Smooth muscle cell of the brain vasculature (primary cell): Measurements from ENCODE around the gene CRYBB3.

Source experiments
- DNase-seq: peaks from one replicate; pipeline ENCODE4 v3.0.0-alpha.2; 2012; ENCODE audit warnings: low read depth, low spot score

Gene CRYBB3

GRCh38 chr22:25199731-25200520, at the start of gene CRYBB3:
Gene CRYBB3, plus strand, starts transcription at chr22:25199858. Its CDS starts 1,539 bp downstream, at chr22:25201397.
- no peak for DNase-seq

DNA sequence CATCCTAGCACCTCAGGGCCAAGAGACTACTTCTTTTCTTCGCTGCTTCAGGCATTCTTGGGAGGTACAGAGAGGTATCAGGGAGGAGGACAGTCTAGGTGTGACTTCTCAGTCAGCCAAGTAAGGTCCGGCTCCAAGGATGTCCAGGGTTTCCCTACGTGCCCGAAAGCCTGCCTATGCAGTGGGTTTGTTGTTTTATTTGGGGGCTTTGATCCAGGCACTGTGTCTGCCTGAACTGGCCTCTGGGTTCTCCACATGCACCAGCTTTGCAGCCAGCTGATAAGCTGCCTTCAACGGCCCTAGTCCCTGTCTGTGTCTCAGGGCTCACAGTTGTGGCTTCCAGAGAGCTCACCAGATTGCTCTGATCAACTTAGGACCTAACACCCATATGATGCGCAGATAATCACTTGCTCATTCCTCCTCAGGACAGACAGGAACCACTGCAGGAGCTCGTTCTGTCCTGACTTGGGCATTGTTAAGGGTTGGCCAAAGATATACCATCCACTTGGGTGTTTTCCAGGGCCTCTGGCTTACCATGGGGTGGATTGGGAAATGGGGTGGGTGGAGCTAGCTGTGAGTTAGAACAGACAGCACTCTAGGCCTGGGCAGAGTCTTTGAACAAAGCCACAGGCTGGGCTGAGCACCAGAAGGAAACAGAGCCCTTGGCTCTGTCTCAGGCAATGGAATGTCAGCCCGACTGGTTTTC, 45.5 kb upstream of the CRYBB3 start:
- no peak for DNase-seq

- no peak for DNase-seq
These were observed 45.0 kb upstream of the CRYBB3 start for GRCh38 chr22:25154667-25154999.

GRCh38 chr22:25156736-25157135, 42.9 kb upstream of the CRYBB3 start:
- DNase-seq: no peak

DNA sequence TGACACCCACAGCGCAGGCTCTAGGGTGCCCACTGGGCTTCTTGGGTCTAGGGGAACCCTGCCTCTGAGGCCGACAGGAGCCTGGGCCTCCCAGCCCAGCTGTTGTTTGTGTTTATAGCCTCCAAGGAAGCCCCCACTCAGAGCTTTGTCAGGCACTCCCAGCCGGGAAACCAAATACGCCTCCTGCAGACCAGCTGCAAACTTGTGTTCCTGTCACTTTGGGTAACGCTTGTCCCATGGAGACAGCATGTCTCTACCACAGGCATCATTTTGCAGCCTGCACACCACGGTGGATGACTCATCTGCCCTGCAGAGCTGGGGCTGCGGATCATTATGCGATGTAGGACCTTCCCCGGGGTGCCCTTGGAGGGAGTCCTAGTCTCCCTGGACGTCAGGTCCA, 40.6 kb upstream of the CRYBB3 start:
- no peak for DNase-seq

GRCh38 chr22:25160120-25160996, 39.3 kb upstream of the CRYBB3 start:
- no peak for DNase-seq

DNA sequence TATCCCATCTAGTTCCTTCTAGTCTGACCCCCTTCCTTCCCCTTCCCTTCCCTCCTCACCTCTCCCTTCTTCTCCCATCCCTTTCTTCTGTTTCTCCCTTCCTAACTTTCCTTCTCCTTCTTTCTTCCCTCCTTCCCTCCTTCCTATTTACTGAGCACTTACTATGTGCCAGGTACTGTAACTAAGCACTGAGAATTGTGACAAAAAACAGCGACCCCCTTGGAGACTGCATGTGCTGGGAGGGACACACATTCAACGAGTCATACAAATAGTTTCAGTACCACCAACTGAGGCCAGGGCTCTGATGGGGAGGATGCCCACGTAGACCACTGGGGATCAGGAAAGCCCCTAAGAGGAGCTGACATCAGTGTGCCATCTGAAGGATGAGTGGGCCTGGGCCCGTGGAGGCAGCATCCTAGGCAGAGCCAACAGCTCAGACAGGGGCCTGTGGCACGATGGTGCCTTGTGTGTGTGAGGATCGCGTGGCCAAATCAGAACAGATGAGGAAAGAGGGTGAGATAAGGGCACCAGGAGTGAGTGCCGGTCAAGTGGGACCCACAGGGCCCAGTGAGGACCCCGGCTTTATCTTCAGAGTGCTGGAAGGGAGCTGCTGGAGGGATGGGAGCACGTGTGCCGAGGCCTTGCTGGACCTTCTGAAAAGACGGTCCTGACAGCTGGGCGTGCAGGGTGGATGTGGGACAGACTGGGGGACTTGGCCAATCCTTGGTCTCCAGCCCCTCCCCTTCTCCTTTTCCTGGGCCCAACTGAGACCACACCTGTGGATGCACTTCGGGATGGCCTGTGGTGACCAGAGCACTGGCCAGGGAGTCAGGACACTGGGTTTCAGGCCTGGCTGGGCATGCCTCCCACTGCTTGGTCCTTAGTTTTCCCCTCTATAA, 38.4 kb upstream of the CRYBB3 start:
- no peak for DNase-seq

DNA sequence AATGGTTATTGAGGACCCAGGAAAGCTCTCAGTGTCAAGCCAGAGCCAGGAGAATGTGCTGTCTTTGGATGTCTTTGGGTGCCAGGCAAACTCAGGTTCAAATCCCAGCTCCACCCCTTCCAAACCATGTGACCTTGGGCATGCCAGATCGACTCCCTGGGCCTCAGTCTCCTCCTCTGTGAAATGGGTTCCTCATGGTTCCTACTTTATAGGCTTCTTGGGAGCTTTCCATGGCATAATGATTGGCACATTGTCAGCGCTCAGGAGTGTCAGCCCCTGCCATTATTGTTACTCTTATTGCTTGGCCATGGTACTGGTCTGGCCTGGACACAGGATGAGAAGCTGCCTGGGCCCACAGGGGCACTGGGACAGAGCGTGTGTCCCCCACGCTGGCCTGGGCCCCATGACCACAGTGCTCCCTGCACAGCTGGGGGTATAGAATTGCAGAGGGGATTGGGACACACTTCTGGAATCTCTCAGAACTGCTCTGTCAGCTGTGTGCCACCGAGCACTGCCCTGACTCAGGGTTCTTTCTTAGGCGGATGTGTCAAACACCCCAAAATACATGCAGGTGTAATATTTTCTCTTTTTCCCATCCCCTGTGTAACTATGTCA, 37.6 kb upstream of the CRYBB3 start:
- no peak for DNase-seq

- no peak for DNase-seq
These were observed 37.1 kb upstream of the CRYBB3 start for GRCh38 chr22:25162561-25162960.

DNA sequence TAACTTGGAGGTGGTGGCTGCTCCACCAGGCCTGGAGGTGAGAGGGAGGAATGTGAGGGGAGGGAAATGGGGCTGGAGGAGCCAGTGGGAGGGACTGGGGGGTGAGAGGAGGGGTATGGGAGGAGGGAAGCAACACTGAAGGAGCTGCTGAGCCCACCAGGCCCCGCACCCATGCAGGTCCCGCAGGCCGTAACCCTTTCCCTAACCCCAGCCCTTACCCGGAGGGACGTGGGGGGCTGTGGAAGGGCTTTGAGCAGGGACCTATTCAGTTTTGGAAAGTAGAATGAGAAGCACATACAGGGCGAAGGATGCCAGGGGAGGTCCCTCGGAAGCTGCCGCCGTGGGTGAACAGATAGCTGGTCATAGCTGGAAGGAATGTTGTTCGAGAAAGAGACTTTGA, 33.9 kb upstream of the CRYBB3 start:
- DNase-seq: no peak

- DNase-seq: no peak
These were observed 33.2 kb upstream of the CRYBB3 start for GRCh38 chr22:25166266-25167040.

GRCh38 chr22:25167082-25167481, 32.6 kb upstream of the CRYBB3 start:
- no peak for DNase-seq

DNA sequence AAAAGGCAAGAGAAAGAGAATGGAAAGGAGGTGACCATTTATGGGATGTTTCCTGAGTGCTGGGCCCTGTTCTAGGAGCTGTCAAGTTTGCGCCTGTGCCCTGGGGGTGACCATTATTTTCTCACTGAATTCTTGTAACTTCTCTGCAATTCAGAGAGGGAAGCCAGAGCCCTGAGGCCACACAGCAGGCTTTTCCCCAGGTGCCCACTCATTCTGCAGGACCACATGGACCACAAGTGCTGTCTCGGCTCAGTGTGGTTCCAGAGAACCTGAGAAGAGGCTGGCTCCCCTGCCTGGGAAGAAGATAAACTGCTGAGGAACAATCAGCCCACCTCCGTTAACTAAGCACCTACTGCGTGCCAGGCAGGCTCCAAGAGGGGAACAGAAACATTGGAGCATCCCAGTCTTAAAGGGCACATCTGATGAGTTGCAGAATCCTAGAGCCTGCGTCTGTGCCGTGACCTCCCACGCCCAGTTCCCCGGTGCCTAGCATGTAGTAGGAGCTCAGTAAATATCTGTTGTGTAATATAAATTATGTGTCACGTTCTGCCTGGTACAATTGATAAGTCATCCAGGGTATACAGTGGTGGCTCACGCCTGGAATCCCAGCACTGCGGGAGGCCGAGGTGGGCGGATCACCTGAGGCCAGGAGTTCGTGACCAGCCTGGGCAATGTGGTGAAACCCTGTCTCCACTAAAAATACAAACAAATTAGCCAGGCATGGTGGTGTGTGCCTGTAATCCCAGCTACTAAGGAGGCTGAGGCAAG, 31.6 kb upstream of the CRYBB3 start:
- DNase-seq: no peak

- no peak for DNase-seq
These were observed 30.2 kb upstream of the CRYBB3 start for GRCh38 chr22:25169278-25170031.

- no peak for DNase-seq
These were observed 29.2 kb upstream of the CRYBB3 start for GRCh38 chr22:25170426-25170980.

GRCh38 chr22:25172153-25172552, 27.5 kb upstream of the CRYBB3 start:
- DNase-seq: no peak

GRCh38 chr22:25174156-25174887, 25.3 kb upstream of the CRYBB3 start:
- no peak for DNase-seq
